Prostate gland (tissue), 2 donors: Measurements from ENCODE around the gene EPHB2.

Experiments used
- CTCF ChIP-seq, 4 experiments: fragments of 200-600 bp in 2 of 4; fragments of 450-650 bp in 2 of 4; sonication (generic) in 2 of 4; IDR thresholded peaks; 1 replicate in 3 of 4; 2 replicates in 1 of 4; pipeline ENCODE4 v1.5.1; 2016 to 2019; ENCODE audit warnings: antibody characterized with exemption in 4 of 4, mild to moderate bottlenecking in 2 of 4, moderate library complexity in 2 of 4
- POLR2A ChIP-seq: fragments of 450-650 bp; IDR thresholded peaks from one replicate; pipeline ENCODE4 v1.6.1; 2016; ENCODE audit warnings: antibody characterized with exemption, mild to moderate bottlenecking
- POLR2AphosphoS5 ChIP-seq: sonication (generic); formaldehyde crosslinking; IDR thresholded peaks from one replicate; pipeline ENCODE4 v1.6.1; 2017; ENCODE audit warnings: antibody characterized with exemption

DNA sequence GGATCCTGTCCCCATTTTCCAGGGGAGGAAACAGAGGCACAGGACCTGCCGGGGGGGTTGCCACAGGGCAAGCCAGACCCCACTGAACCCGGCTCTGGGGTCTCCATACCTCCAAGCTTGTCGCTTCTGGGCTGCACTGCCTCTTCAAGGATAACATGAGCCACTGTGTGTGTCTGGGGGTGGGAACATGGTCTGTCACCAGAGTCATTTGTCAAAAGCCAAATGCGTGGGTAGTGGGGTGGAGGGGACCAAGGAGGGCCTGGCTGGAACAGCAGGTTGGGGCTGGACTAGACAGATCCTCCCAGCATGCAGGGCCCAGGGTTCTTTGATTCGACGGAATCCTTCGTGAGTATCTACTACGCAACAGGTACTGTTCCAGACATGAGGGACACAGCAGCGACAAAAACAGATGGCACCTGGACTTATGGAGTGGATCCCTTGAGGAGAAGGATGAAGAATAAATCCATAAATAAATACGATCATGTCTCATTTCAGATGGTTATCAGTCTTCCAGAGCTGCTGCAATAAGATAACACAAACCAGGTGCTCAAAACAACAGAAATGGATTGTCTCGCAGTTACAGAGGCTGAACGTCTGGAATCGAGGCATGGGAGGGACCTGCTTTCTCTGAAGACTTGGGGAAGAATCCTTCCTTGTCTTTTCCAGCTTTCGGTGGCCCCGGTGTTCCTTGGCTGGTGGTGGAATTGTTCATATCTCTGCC, 28.9 kb upstream of the EPHB2 start:
- TF ChIP-seq CTCF (IDR thresholded peaks at IDR 0.05): no peak
- no peak for TF ChIP-seq POLR2A
- TF ChIP-seq POLR2AphosphoS5: no peak
